ENCODE measurements around the gene EEF1G. TPM values are rescaled to one million over a fixed set of nuclear protein-coding genes. Genes with fewer than 3 reads are reported as not detected.
A peak's percentile ranks its signal among the peaks of the same experiment; 100 is the strongest.
"Not testable (repeated sequence)": the region's sequence is repeated elsewhere in the genome, so short reads cannot be mapped to it uniquely, and the experiment has no call there.

Gene EEF1G
- total RNA-seq, 1 experiment from 2014 or later = 1,667 TPM

- DNase-seq (ENCODE audit: low spot score) = not testable (repeated sequence)
- peak overlapping the region; percentile 49 for H3K4me3 Mint-ChIP-seq
- peak overlapping the region; percentile 93 for H3K27ac Mint-ChIP-seq
These were observed 11.9 kb downstream of the EEF1G start for GRCh38 chr11:62561677-62562230.

DNA sequence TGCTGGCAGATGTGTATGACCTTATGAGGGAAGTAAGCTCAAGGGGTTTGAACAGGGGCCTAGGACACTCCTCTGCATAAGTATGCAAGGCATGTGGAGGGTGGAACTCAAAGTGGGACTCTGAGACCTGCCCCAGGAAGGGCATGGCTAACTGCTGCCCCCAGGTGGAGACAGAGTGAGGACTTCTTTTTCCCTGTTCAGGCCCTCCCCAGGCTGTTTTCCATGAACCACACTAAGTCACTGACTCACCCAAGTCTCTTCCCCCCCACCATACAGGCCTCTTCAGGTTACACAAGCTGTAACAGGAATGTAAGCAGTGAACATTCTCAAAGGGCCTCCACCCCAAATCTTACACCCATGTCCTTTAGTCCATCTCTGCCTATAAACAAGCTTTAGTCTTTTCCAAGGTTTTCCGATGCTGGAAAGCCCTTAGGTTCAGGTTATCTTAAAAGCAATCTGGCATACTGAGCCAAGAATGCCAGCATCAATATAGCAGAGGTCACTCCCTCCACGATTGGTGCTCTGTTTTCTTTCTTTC lies 13.1 kb downstream of the EEF1G start:
- peak overlapping the region; percentile 96 for H3K27ac Mint-ChIP-seq
- no peak for TF ChIP-seq ELF4 (CRISPR knock-in tag; IDR thresholded peaks at IDR 0.05; ENCODE audit: low read depth)
- no peak for TF ChIP-seq RORB (CRISPR knock-in tag; IDR thresholded peaks at IDR 0.05)
- TF ChIP-seq NFE2L1 (CRISPR knock-in tag; IDR thresholded peaks at IDR 0.05) = no peak
- no peak for TF ChIP-seq ZNF263 (CRISPR knock-in tag; IDR thresholded peaks at IDR 0.05; ENCODE audit: low read depth)
- no peak for TF ChIP-seq FOXP1 (CRISPR knock-in tag; IDR thresholded peaks at IDR 0.05; ENCODE audit: borderline replicate concordance)
- TF ChIP-seq, protein P1, sequence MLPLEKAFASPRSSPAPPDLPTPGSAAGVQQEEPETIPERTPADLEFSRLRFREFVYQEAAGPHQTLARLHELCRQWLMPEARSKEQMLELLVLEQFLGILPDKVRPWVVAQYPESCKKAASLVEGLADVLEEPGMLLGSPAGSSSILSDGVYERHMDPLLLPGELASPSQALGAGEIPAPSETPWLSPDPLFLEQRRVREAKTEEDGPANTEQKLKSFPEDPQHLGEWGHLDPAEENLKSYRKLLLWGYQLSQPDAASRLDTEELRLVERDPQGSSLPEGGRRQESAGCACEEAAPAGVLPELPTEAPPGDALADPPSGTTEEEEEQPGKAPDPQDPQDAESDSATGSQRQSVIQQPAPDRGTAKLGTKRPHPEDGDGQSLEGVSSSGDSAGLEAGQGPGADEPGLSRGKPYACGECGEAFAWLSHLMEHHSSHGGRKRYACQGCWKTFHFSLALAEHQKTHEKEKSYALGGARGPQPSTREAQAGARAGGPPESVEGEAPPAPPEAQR (CRISPR knock-in tag; IDR thresholded peaks at IDR 0.05) = no peak
- TF ChIP-seq ETV6 (CRISPR knock-in tag; IDR thresholded peaks at IDR 0.05) = peak; percentile 66; the same call in 1 of the 2 replicates
- TF ChIP-seq GTF2I (CRISPR knock-in tag; conservative IDR thresholded peaks at IDR 0.05) = no peak
- TF ChIP-seq ZNF671 (CRISPR knock-in tag; IDR thresholded peaks at IDR 0.05) = 0 out of 2 replicates have a peak, but pooled peaks have one; percentile 52
- TF ChIP-seq, protein P2, sequence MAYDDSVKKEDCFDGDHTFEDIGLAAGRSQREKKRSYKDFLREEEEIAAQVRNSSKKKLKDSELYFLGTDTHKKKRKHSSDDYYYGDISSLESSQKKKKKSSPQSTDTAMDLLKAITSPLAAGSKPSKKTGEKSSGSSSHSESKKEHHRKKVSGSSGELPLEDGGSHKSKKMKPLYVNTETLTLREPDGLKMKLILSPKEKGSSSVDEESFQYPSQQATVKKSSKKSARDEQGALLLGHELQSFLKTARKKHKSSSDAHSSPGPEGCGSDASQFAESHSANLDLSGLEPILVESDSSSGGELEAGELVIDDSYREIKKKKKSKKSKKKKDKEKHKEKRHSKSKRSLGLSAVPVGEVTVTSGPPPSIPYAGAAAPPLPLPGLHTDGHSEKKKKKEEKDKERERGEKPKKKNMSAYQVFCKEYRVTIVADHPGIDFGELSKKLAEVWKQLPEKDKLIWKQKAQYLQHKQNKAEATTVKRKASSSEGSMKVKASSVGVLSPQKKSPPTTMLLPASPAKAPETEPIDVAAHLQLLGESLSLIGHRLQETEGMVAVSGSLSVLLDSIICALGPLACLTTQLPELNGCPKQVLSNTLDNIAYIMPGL (CRISPR knock-in tag; IDR thresholded peaks at IDR 0.05) = no peak
- no peak for TF ChIP-seq ZNF512 (CRISPR knock-in tag; IDR thresholded peaks at IDR 0.05; ENCODE audit: borderline replicate concordance)
- TF ChIP-seq MYBL2 (CRISPR knock-in tag; IDR thresholded peaks at IDR 0.05) = no peak
- TF ChIP-seq, protein P3, sequence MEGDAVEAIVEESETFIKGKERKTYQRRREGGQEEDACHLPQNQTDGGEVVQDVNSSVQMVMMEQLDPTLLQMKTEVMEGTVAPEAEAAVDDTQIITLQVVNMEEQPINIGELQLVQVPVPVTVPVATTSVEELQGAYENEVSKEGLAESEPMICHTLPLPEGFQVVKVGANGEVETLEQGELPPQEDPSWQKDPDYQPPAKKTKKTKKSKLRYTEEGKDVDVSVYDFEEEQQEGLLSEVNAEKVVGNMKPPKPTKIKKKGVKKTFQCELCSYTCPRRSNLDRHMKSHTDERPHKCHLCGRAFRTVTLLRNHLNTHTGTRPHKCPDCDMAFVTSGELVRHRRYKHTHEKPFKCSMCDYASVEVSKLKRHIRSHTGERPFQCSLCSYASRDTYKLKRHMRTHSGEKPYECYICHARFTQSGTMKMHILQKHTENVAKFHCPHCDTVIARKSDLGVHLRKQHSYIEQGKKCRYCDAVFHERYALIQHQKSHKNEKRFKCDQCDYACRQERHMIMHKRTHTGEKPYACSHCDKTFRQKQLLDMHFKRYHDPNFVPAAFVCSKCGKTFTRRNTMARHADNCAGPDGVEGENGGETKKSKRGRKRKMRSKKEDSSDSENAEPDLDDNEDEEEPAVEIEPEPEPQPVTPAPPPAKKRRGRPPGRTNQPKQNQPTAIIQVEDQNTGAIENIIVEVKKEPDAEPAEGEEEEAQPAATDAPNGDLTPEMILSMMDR (IDR thresholded peaks at IDR 0.05) = peak; percentile 61; the same call in 1 of the 2 replicates
- TF ChIP-seq ZNF532 (CRISPR knock-in tag; IDR thresholded peaks at IDR 0.05; ENCODE audit: borderline replicate concordance) = no peak
- no peak for TF ChIP-seq SP1 (CRISPR knock-in tag; conservative IDR thresholded peaks at IDR 0.05)
- no peak for TF ChIP-seq E2F5 (CRISPR knock-in tag; IDR thresholded peaks at IDR 0.05)
- TF ChIP-seq, protein P4, sequence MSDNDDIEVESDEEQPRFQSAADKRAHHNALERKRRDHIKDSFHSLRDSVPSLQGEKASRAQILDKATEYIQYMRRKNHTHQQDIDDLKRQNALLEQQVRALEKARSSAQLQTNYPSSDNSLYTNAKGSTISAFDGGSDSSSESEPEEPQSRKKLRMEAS (CRISPR knock-in tag; IDR thresholded peaks at IDR 0.05) = peak; percentile 35; the same call in 1 of the 2 replicates
- no peak for TF ChIP-seq TEAD4 (CRISPR knock-in tag; IDR thresholded peaks at IDR 0.05)
- no peak for TF ChIP-seq ZNF138 (CRISPR knock-in tag; conservative IDR thresholded peaks at IDR 0.05)
- TF ChIP-seq TEAD1 (CRISPR knock-in tag; IDR thresholded peaks at IDR 0.05) = peak; percentile 63; the same call in 1 of the 2 replicates
- TF ChIP-seq NFATC4 (CRISPR knock-in tag; IDR thresholded peaks at IDR 0.05) = 0 out of 2 replicates have a peak, but pooled peaks have one; percentile 13
- peaks cover 73% of the 10 kb centered on the region for H3K4me1 Mint-ChIP-seq
- H3K27me3 Mint-ChIP-seq (ENCODE audit: low read depth) = no peaks in the 10 kb centered on the region
- ChIA-PET CTCF (interaction anchor here (0.5 to 11.8 kb wide), 45 partner anchors 9 to 212 kb away, joined by 3 to 311 read pairs (median 4); partner anchors contain the start of genes AHNAK, B3GAT3, EEF1G and HNRNPUL2), POLR2A (interaction anchor here (0.9 to 3.3 kb wide), 11 partner anchors 9 to 136 kb away, joined by 3 to 14 read pairs (median 4); partner anchors contain the start of genes AHNAK, B3GAT3, C11orf98 and CSKMT)
- H3K9me3 Mint-ChIP-seq = no peaks in the 10 kb centered on the region
- peak; percentile 79 for ATAC-seq
- peak; percentile 96 for DNase-seq (ENCODE audit: low spot score)
- peaks cover 59% of the 10 kb centered on the region for H3K36me3 Mint-ChIP-seq
- H3K4me3 Mint-ChIP-seq = peak overlapping the region; percentile 49

More at GRCh38 chr11:62561677-62562230, 11.9 kb downstream of the EEF1G start:
- peaks cover 70% of the 10 kb centered on the region for H3K36me3 Mint-ChIP-seq
- H3K27me3 Mint-ChIP-seq (ENCODE audit: low read depth); ATAC-seq; H3K9me3 Mint-ChIP-seq: not testable (repeated sequence)
- H3K4me1 Mint-ChIP-seq = peaks cover 66% of the 10 kb centered on the region
- ChIA-PET CTCF (interaction anchor here (0.6 to 11.8 kb wide), 11 partner anchors 9 to 166 kb away, joined by 3 to 311 read pairs (median 12); partner anchors contain the start of genes AHNAK, INTS5 and TUT1), POLR2A (interaction anchor here (0.7 to 3.3 kb wide), 8 partner anchors 9 to 170 kb away, joined by 3 to 13 read pairs (median 4); partner anchors contain the start of genes C11orf98, CSKMT and EEF1G)
- peak; percentile 86 for TF ChIP-seq FOXK1 (CRISPR knock-in tag; IDR thresholded peaks at IDR 0.05)
- TF ChIP-seq SP1 (CRISPR knock-in tag; conservative IDR thresholded peaks at IDR 0.05) = 0 out of 2 replicates have a peak, but pooled peaks have one; percentile 16

All from WTC11 (cell line).